K562 (cell line): ENCODE data around the gene TRIM69. TPM values are rescaled to one million over a fixed set of nuclear protein-coding genes. Genes with fewer than 3 reads are reported as not detected.
A peak's percentile ranks its signal among the peaks of the same experiment; 100 is the strongest.

Experiments
- ARID1B ChIP-seq: fragments of 450-650 bp; IDR thresholded peaks from 2 replicates; pipeline ENCODE4 v1.6.1; 2016; ENCODE audit warnings: antibody characterized with exemption, mild to moderate bottlenecking, inconsistent platforms
- CBFA2T2 ChIP-seq: fragments of 450-650 bp; conservative IDR thresholded peaks from 2 replicates; pipeline ENCODE4 v1.6.1; 2017; ENCODE audit warnings: mild to moderate bottlenecking
- CTBP1 ChIP-seq: fragments of 450-650 bp; IDR thresholded peaks from 2 replicates; pipeline ENCODE4 v1.6.1; 2016; ENCODE audit warnings: borderline replicate concordance
- FOXM1 ChIP-seq, 2 experiments: fragments of 450-650 bp in 1 of 2; sonication (generic) in 1 of 2; formaldehyde crosslinking in 1 of 2; IDR thresholded peaks; 2 replicates each; pipeline versions ENCODE4 v1.6.1 to v1.9.0; 2017 to 2022; ENCODE audit warnings: low read depth in 2 of 2, mild to moderate bottlenecking in 2 of 2, missing genetic modification reagents in 1 of 2, moderate library complexity in 1 of 2
- HMG20B ChIP-seq: fragments of 250-450 bp; sonication (Bioruptor Pico); IDR thresholded peaks from 2 replicates; pipeline ENCODE4 v1.5.0; 2021; ENCODE audit warnings: mild to moderate bottlenecking
- KDM5B ChIP-seq: fragments of 200-600 bp; sonication (generic); IDR thresholded peaks from 2 replicates; pipeline ENCODE4 v1.6.1; 2012; ENCODE audit warnings: low read depth, mild to moderate bottlenecking, moderate library complexity, low read length, control low read depth, inconsistent platforms; ENCODE audit not compliant: insufficient replicate concordance
- NCOR1 ChIP-seq: fragments of 450-650 bp; IDR thresholded peaks from 2 replicates; pipeline ENCODE4 v1.6.1; 2016; ENCODE audit warnings: mild to moderate bottlenecking, moderate library complexity
- PATZ1 ChIP-seq: fragments of 250-450 bp; sonication (Bioruptor Pico); IDR thresholded peaks from 2 replicates; pipeline ENCODE4 v1.5.0; 2020; ENCODE audit warnings: mild to moderate bottlenecking, borderline replicate concordance
- PBX2 ChIP-seq, 2 experiments: IDR thresholded peaks in 1 of 2; conservative IDR thresholded peaks in 1 of 2; 2 replicates each; pipeline ENCODE4 v1.6.1; 2016; ENCODE audit warnings: low read depth in 2 of 2, mild to moderate bottlenecking in 1 of 2, missing compliant biosample characterization in 1 of 2, missing genetic modification characterization in 1 of 2, moderate library complexity in 1 of 2
- PCBP2 ChIP-seq: fragments of 200-400 bp; formaldehyde crosslinking; IDR thresholded peaks from 2 replicates; pipeline ENCODE4 v1.6.1; 2018; ENCODE audit warnings: low read length, low read depth, mild to moderate bottlenecking, moderate library complexity; ENCODE audit not compliant: poor library complexity, severe bottlenecking
- POLR2AphosphoS5 ChIP-seq: IDR thresholded peaks from 2 replicates; pipeline ENCODE4 v1.6.1; 2011; ENCODE audit warnings: mild to moderate bottlenecking, low read depth, low read length, moderate library complexity; ENCODE audit not compliant: control insufficient read depth, insufficient read depth
- RAD21 ChIP-seq, 2 experiments: fragments of 250-450 bp in 1 of 2; fragments of 450-650 bp in 1 of 2; sonication (Bioruptor Pico) in 1 of 2; formaldehyde crosslinking in 1 of 2; IDR thresholded peaks in 1 of 2; conservative IDR thresholded peaks in 1 of 2; 2 replicates each; pipeline versions ENCODE4 v1.4.0 to v1.8.0; 2020 to 2022; ENCODE audit warnings: mild to moderate bottlenecking in 2 of 2, moderate library complexity in 1 of 2
- RCOR1 ChIP-seq, 2 experiments: IDR thresholded peaks; 2 replicates each; pipeline ENCODE4 v1.6.1; 2012; ENCODE audit warnings: low read depth in 2 of 2, low read length in 2 of 2, borderline replicate concordance in 1 of 2, improper control_type of control experiment in 1 of 2
- RFX7 ChIP-seq: fragments of 250-450 bp; sonication (Bioruptor Pico); IDR thresholded peaks from 2 replicates; pipeline ENCODE4 v1.5.1; 2021; ENCODE audit warnings: mild to moderate bottlenecking
- SMARCE1 ChIP-seq: fragments of 450-650 bp; IDR thresholded peaks from 2 replicates; pipeline ENCODE4 v1.7.1; 2016; ENCODE audit warnings: mild to moderate bottlenecking
- TCF3 ChIP-seq: sonication (generic); formaldehyde crosslinking; IDR thresholded peaks from 2 replicates; pipeline ENCODE4 v1.4.0; 2020; ENCODE audit warnings: mild to moderate bottlenecking, missing genetic modification reagents
- polyA plus RNA-seq, 8 experiments: library from polyadenylated mRNA; depleted of rRNA in 4 of 8; stranded (reverse) in 5 of 8; unstranded in 3 of 8; fragments of >200 nt; fragmentation: Nextera tagmentation in 2 of 8; fragmentation: Illumina TruSeq in 1 of 8; extraction: Ambion mirVana in 2 of 8; extraction: Trizol in 1 of 8; gene quantifications; 2 replicates each; pipeline versions ENCODE4 v1.2.1 to v1.2.3, GENCODE V29; 2011 to 2014; ENCODE audit warnings: inconsistent platforms in 1 of 8, missing spikeins in 1 of 8
- total RNA-seq, 7 experiments: library from RNA; depleted of rRNA in 6 of 7; stranded (reverse); fragments of >200 nt in 6 of 7; fragmentation: Illumina TruSeq in 2 of 7; extraction: Trizol in 2 of 7; gene quantifications; 2 replicates each; pipeline versions ENCODE4 v1.2.1 to v1.2.3, GENCODE V29; 2011 to 2021; ENCODE audit warnings: low replicate concordance in 1 of 7

Gene TRIM69
- total and polyA plus RNA-seq, 9 of the 15 experiments (the other 6 are each of a cell fraction or from before 2014, with no cell fraction given), result 1.0 to 4.3 (median 2.3) TPM

GRCh38 chr15:44792715-44793114, 56.4 kb downstream of the TRIM69 start (continued):
- TF ChIP-seq PATZ1 (CRISPR knock-in tag) (no peak), CBFA2T2 (peak; percentile 91), NCOR1 (peak; percentile 85), POLR2AphosphoS5 (peak; percentile 70; the same call in 1 of the 2 replicates), SMARCE1 (0 out of 2 replicates have a peak, but pooled peaks have one; percentile 43), RFX7 (no peak), TCF3 (CRISPR knock-in tag) (peak; percentile 91), RAD21 (CRISPR knock-in tag; conservative IDR thresholded peaks at IDR 0.05 in 1 of 2, IDR thresholded peaks at IDR 0.05 in 1 of 2) (0 out of 4 replicates have a peak, but pooled peaks of 1 of the 2 experiments have one; percentile 10), HMG20B (CRISPR knock-in tag) (no peak), KDM5B (no peak), FOXM1 (IDR thresholded peaks at IDR 0.05; ENCODE audit: low read depth) (peak; percentile 19; the same call in 1 of the 2 replicates), FOXM1 (CRISPR knock-in tag; IDR thresholded peaks at IDR 0.05; ENCODE audit: low read depth) (no peak), PCBP2 (no peak), ARID1B (peak; percentile 92), CTBP1 (peak; percentile 56; the same call in 1 of the 2 replicates), PBX2 (CRISPR knock-in tag; IDR thresholded peaks at IDR 0.05; ENCODE audit: low read depth) (no peak), PBX2 (tag; conservative IDR thresholded peaks at IDR 0.05; ENCODE audit: low read depth) (peak; percentile 48; the same call in 1 of the 2 replicates), RCOR1 (IDR thresholded peaks at IDR 0.05; ENCODE audit: borderline replicate concordance in 1 of 2, low read depth in 2 of 2, low read length in 2 of 2) (peak in 1 of 2 experiments; percentile 43; a peak in 2 of 4 replicates)
